NCI-H1417 treated with DMSO at 0.1 percent for 48 hours (cell line): ENCODE data around the gene CDIPT.
A peak's percentile ranks its signal among the peaks of the same experiment; 100 is the strongest.
"Not testable (repeated sequence)": the region's sequence is repeated elsewhere in the genome, so short reads cannot be mapped to it uniquely, and the experiment has no call there.

Experiments used
- DNase-seq: peaks from one replicate; lab custom pipeline; 2025; lab: John Stamatoyannopoulos, UW

Gene CDIPT

DNA sequence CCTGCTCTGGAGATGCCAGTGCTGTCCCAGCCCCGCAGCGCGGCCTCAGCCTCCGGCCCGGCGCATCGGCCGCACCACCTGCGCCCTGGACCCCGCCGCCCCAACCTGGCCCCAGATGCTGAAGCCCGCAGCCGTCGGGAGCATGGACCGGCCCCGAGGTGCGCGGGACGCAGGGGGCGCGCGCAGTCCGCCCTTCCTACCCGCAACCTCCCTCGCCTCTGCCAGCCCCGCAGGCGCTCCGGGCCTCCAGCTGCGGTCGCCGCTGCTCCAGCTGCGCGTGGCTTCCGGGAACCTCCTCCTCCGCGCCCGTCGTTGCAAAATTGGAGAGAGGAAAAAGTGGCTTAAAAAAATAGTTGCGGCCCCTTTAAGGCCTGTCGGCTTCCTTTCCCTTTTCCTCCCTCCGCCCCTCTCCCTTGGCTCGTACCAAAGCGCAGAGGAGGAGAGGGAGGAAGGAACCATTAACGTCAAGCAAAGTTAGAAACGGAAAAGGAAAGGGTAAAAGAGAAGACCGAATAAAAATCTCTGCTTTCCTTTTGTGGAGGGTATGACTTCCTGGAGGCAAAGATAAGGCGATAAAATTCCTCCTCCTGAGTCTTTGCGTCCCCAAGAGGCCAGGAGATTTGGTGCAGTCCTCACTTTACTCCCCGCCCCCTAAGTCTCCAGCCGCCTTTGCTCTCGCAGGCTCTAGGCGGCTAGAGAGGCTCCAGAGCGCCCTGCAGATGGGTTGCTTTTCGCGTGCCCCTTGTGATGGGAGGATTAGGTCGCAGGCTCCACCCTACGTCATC lies at the start of gene CDIPT:
Gene CDIPT, minus strand, starts transcription at position 343 of the 785 bp plus-strand sequence. CDS start 369 bp downstream, outside the sequence.
- peak; percentile 97 for DNase-seq

GRCh38 chr16:29912087-29912486 lies 49.1 kb upstream of the CDIPT start:
- no peak for DNase-seq

GRCh38 chr16:29911676-29912010 lies 48.6 kb upstream of the CDIPT start:
- DNase-seq, result no peak

GRCh38 chr16:29910819-29911675 lies 48.0 kb upstream of the CDIPT start:
- no peak for DNase-seq

DNA sequence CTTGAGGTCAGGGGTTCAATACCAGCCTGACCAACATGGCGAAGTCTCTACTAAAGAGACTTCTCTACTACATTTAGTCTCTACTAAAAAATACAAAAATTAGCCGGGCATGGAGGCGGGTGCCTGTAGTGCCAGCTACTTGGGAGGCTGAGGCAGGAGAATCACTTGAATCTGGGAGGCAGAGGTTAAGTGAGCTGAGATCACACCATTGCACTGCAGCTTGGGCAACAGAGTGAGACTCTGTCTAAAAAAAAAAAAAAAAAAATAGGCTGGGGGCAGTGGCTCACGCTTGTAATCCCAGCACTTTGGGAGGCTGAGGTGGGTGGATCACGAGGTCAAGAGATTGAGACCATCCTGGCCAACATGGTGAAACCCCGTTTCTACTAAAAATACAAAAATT lies 46.8 kb upstream of the CDIPT start:
- DNase-seq, result not testable (repeated sequence)

DNA sequence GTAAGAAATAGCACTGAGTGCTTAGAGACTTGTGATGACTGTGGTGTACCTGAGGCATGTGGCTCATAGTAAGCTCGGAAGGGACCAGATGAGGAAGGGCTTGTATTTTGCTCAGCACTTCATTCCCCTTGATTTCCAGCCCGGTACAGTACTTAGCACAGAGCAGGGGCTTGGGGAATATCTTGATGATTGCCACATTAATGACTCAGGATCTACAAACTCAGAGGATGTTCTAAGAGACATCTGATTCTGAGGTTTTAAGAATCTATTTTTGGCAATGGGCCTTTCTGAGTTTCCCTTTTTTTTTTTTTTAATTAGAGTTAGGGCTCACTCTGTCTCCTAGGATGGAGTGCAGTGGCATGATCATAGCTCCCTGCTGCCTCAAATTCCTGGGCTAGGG lies 46.4 kb upstream of the CDIPT start:
- no peak for DNase-seq

- no peak for DNase-seq
These were observed 45.7 kb upstream of the CDIPT start for GRCh38 chr16:29908719-29909220.

GRCh38 chr16:29907973-29908372 lies 44.9 kb upstream of the CDIPT start:
- DNase-seq, result no peak

GRCh38 chr16:29906520-29907244 lies 43.7 kb upstream of the CDIPT start:
- DNase-seq, result no peak

DNA sequence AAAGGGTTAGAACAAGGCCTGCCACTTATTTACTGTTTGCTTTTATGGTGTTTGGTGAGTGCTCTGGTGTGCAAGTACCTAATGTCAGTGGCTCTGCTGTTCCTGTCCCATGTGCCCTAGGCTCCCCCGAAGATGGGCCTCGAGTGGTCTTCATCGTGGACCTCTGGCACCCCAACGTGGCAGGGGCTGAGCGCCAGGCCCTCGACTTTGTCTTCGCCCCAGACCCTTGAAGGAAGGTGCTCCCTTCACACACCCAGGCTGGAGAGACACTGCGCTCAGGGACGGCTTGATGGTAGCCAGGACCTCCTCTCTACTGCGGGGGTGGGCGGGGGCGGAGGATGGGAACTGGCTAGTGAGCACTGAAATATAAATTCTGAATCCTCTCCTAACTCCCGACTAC lies 42.6 kb upstream of the CDIPT start:
- DNase-seq, result no peak

GRCh38 chr16:29904947-29905346 lies 41.9 kb upstream of the CDIPT start:
- DNase-seq, result no peak

DNA sequence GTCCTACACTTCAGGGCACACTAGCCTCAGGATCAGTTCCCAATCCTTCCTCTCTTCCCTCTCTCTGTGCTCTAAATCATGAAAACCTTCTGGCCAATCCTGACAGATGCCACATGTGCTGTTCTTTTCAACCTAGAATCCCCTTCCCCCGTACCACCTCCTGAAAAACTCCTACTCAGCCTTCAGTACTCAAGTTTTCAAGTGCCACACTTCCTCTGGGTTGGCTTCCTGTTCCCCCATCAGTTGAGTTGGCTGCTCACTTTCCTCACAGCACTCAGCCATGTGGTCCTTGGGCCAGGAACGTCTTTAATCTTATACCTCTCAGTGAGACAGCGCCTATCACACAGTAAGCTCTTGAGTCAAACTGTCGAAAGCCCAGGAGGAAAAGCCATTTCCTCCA lies 40.6 kb upstream of the CDIPT start:
- DNase-seq, result no peak

DNA sequence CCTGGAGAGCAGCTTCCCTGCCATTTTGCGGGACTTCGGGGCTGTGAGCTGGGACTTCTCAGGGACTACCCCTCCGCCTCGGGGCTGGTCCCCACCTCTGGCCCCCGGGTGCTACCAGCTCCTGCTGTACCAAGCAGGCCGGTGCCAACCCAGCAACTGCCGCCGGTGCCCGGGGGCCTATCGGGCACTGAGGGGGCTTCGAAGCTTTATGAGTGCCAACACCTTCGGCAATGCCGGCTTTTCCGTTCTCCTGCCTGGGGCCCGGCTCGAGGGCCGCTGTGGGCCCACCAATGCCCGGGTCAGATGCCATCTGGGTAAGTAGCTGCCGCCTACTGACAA lies 38.5 kb upstream of the CDIPT start:
- DNase-seq, result no peak

DNA sequence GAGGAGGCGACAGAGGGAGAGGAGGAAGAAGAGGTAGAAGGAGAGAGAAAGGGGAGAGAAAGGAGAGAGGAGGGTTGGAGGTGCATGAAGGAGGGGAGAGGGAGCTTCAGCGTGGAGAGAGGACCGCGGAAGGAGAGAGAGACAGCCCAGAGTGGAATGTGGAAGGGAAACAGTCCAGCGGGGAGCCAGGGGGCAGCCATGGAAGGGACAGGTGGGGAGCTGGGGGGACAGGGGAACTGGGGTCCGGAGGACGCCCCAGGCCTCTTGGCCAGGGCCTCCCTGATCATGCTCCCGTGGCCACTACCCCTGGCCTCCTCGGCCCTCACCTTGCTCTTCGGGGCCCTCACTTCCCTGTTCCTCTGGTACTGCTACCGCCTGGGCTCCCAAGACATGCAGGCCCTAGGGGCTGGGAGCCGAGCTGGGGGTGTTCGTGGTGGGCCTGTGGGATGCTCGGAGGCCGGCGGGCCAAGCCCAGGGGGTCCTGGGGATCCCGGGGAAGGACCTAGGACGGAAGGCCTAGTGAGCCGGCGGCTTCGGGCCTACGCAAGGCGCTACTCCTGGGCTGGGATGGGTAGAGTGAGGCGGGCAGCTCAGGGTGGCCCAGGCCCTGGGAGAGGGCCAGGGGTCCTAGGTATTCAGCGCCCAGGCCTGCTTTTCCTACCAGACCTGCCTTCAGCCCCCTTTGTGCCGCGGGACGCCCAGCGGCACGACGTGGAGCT lies 38.0 kb upstream of the CDIPT start:
- DNase-seq, result no peak

DNA sequence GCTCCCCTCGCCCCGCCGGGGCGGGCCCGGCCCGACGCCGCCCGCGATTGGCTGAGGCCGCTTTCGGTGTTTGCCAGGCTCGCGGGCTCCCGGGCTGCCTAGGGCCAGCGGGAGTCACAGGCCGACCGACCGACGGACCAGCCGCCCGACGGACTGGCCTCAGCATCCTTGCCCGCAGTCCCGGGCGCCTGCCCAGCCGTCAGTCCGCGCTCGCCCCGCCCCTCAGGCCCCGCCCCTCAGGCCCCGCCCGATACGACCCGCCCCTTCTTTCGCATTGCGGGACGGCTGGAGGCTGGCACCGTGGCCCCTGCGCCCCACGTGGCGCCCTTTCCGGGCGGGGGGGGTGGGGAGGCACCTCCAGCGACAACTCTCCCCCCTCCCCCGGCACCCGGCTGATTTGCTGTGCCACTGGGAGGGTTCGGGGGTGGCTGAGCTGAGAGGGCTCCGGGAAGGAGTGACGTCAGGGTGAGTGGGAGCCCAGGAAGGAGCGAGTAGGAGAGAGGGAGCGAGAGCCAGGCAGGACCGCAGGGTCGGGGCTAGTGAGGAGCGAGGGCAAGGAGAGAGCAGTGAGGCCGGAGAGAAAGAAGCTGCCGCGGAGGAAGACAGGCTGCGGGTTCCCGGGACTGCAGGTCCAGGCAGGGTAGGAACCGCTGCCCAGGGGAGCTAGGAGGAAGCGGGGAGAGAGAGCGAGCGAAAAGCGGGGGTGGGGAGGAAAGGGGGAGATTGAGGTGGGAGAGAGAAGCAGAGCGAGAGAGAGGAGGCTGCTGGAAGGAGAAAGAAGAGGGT lies 37.3 kb upstream of the CDIPT start, which contains the start of gene ASPHD1:
Gene ASPHD1, plus strand, starts transcription at position 387 of the 786 bp plus-strand sequence. CDS start 484 bp downstream, outside the sequence.
- no peak for DNase-seq

- no peak for DNase-seq
These were observed 36.6 kb upstream of the CDIPT start, which contains the start of gene SEZ6L2 for GRCh38 chr16:29899516-29900101. Gene SEZ6L2, minus strand, starts transcription at chr16:29899550. Its CDS starts 531 bp downstream, at chr16:29899019.

- DNase-seq, result no peak
These were observed 35.9 kb upstream of the CDIPT start for GRCh38 chr16:29898804-29899515.

GRCh38 chr16:29898135-29898803 lies 35.2 kb upstream of the CDIPT start:
- no peak for DNase-seq

DNA sequence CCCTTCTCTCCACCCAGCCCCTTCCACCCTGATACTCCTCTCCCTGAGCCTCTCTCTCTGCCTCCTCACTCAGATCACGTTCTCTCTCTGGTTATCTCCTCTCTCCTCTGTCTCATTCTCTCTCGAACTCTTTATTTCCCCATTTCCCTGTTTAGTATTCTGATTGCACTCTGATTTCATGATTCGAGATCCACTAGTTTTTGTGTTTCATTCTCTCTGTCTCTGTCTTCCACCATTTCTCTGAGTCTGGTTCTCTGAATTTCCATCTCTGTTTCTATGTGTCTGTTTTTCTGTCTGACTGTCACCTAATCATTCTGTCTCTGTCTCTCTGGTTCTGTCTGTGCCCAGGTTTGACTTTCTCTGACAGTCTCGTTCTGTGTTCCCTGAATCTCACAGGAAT lies 34.3 kb upstream of the CDIPT start:
- DNase-seq, result no peak
